Mesothelial cell of epicardium (in vitro differentiated cells): Measurements from ENCODE around the gene FOXI1. TPM values are rescaled to one million over a fixed set of nuclear protein-coding genes. Genes with fewer than 3 reads are reported as not detected.

Experiments
- DNase-seq, 2 experiments: peaks; one replicate each; pipeline ENCODE4 v3.0.0; 2021; ENCODE audit warnings: low spot score in 2 of 2; ENCODE audit not compliant: unreplicated experiment in 2 of 2
- H3K27ac Mint-ChIP-seq: 2 replicates; pipeline ENCODE4 v1.8.0; 2021; ENCODE audit warnings: mixed read lengths
- H3K27me3 Mint-ChIP-seq: 2 replicates; pipeline ENCODE4 v1.8.0; 2021; ENCODE audit warnings: low read depth, mixed read lengths
- H3K36me3 Mint-ChIP-seq: 2 replicates; pipeline ENCODE4 v1.8.0; 2021; ENCODE audit warnings: mixed read lengths
- H3K4me1 Mint-ChIP-seq: 2 replicates; pipeline ENCODE4 v1.8.0; 2021; ENCODE audit warnings: mixed read lengths
- H3K4me3 Mint-ChIP-seq: 2 replicates; pipeline ENCODE4 v1.8.0; 2021; ENCODE audit warnings: mild to moderate bottlenecking, moderate library complexity, mixed read lengths
- H3K9me3 Mint-ChIP-seq: 2 replicates; pipeline ENCODE4 v1.8.0; 2021; ENCODE audit warnings: mixed read lengths
- CTCF ChIP-seq: fragments of 200-600 bp; sonication (generic); IDR thresholded peaks from one replicate; pipeline ENCODE4 v1.5.0; 2021; ENCODE audit warnings: antibody characterized with exemption; ENCODE audit not compliant: unreplicated experiment
- total RNA-seq: library from RNA; stranded (reverse); gene quantifications from 3 replicates; pipeline ENCODE4 v1.2.1, GENCODE V29; 2021

The FOXI1 gene
- total RNA-seq, 1 donor from 2014 or later = not detected

GRCh38 chr5:170143710-170144109 lies 38.0 kb downstream of the FOXI1 start:
- Mint-ChIP-seq H3K36me3 (no peaks in the 10 kb centered on the region), H3K4me1 (no peaks in the 10 kb centered on the region), H3K27me3 (no peaks in the 10 kb centered on the region), H3K4me3 (no peak overlapping the region), H3K9me3 (no peaks in the 10 kb centered on the region), H3K27ac (no peak overlapping the region)
- no peak for TF ChIP-seq CTCF
- no peak for DNase-seq

GRCh38 chr5:170144286-170145023 lies 38.8 kb downstream of the FOXI1 start:
- Mint-ChIP-seq H3K4me3 (no peak overlapping the region), H3K9me3 (no peaks in the 10 kb centered on the region), H3K4me1 (no peaks in the 10 kb centered on the region), H3K27me3 (no peaks in the 10 kb centered on the region), H3K36me3 (no peaks in the 10 kb centered on the region), H3K27ac (no peak overlapping the region)
- no peak for TF ChIP-seq CTCF
- no peak for DNase-seq

GRCh38 chr5:170145462-170145861 lies 39.8 kb downstream of the FOXI1 start:
- Mint-ChIP-seq H3K4me1 (no peaks in the 10 kb centered on the region), H3K9me3 (no peaks in the 10 kb centered on the region), H3K27me3 (no peaks in the 10 kb centered on the region), H3K27ac (no peak overlapping the region), H3K4me3 (no peak overlapping the region), H3K36me3 (no peaks in the 10 kb centered on the region)
- TF ChIP-seq CTCF = no peak
- DNase-seq = no peak

GRCh38 chr5:170147051-170147752 lies 41.5 kb downstream of the FOXI1 start:
- DNase-seq = no peak
- no peak for TF ChIP-seq CTCF
- Mint-ChIP-seq H3K9me3 (no peaks in the 10 kb centered on the region), H3K27me3 (no peaks in the 10 kb centered on the region), H3K36me3 (no peaks in the 10 kb centered on the region), H3K4me1 (peaks cover 15% of the 10 kb centered on the region), H3K27ac (no peak overlapping the region), H3K4me3 (no peak overlapping the region)

GRCh38 chr5:170147753-170148264 lies 42.1 kb downstream of the FOXI1 start:
- no peaks in the 10 kb centered on the region for H3K36me3 Mint-ChIP-seq
- H3K4me3 Mint-ChIP-seq = no peak overlapping the region
- no peaks in the 10 kb centered on the region for H3K27me3 Mint-ChIP-seq
- H3K4me1 Mint-ChIP-seq = peaks cover 15% of the 10 kb centered on the region
- no peak for TF ChIP-seq CTCF
- DNase-seq = no peak
- H3K9me3 Mint-ChIP-seq = no peaks in the 10 kb centered on the region
- no peak overlapping the region for H3K27ac Mint-ChIP-seq
